Small intestine (tissue), 7 donors: Measurements from ENCODE around the gene DNAH1. TPM values are rescaled to one million over a fixed set of nuclear protein-coding genes. Genes with fewer than 3 reads are reported as not detected.

ENCODE experiments used
- DNase-seq, 2 donors: peaks; one replicate each; pipeline versions ENCODE4 v3.0.0 to v3.0.0-alpha.2; 2013
- FAIRE-seq: peaks from 2 replicates; lab custom pipeline; 2012; peaks lifted over from hg19 to GRCh38; lab: Jason Lieb, UNC
- H3K27ac ChIP-seq, 3 donors: one replicate each; pipeline ENCODE4 v1.5.1; 2013; ENCODE audit warnings: low read length in 2 of 3, mild to moderate bottlenecking in 2 of 3, control low read depth in 1 of 3, inconsistent platforms in 1 of 3, low read depth in 1 of 3, moderate library complexity in 1 of 3
- H3K27me3 ChIP-seq, 3 donors: one replicate each; pipeline ENCODE4 v1.6.1; 2013; ENCODE audit warnings: low read length in 3 of 3, inconsistent platforms in 1 of 3; ENCODE audit not compliant: control insufficient read depth in 3 of 3, insufficient read depth in 3 of 3
- H3K36me3 ChIP-seq, 3 donors: one replicate each; pipeline ENCODE4 v1.6.1; 2013; ENCODE audit warnings: low read length in 3 of 3, inconsistent platforms in 1 of 3, low read depth in 1 of 3, mild to moderate bottlenecking in 1 of 3, moderate library complexity in 1 of 3; ENCODE audit not compliant: control insufficient read depth in 3 of 3, insufficient read depth in 2 of 3
- H3K4me1 ChIP-seq, 3 donors: one replicate each; pipeline ENCODE4 v1.6.1; 2013; ENCODE audit warnings: low read length in 2 of 3, inconsistent platforms in 1 of 3, low read depth in 1 of 3, mild to moderate bottlenecking in 1 of 3, moderate library complexity in 1 of 3; ENCODE audit not compliant: control insufficient read depth in 3 of 3, insufficient read depth in 2 of 3
- H3K4me3 ChIP-seq, 3 donors: one replicate each; pipeline ENCODE4 v1.5.1; 2013; ENCODE audit warnings: low read length in 3 of 3, control low read depth in 1 of 3, inconsistent platforms in 1 of 3, low read depth in 1 of 3, mild to moderate bottlenecking in 1 of 3, moderate library complexity in 1 of 3
- H3K9me3 ChIP-seq, 2 donors: one replicate each; pipeline ENCODE4 v1.6.1; 2013; ENCODE audit warnings: low read depth in 1 of 2, low read length in 1 of 2; ENCODE audit not compliant: control insufficient read depth in 2 of 2, insufficient read depth in 1 of 2
- WGBS, 3 donors: extraction: QIAGEN DNeasy Blood & Tissue Kit; methylation state at CpG; one replicate each; pipeline ENCODE4 v1.1.7; 2013; 5-methylcytosine and 5-hydroxymethylcytosine counted together
- polyA plus RNA-seq, 4 donors: library from polyadenylated mRNA; stranded (reverse) in 3 of 4; unstranded in 1 of 4; fragments of 200-250 nt in 3 of 4; fragments of 120-200 nt in 1 of 4; gene quantifications; one replicate each; pipeline versions ENCODE4 v1.2.1 to v1.2.3, GENCODE V29; 2013
- donor health status: healthy with polysubstance abuse.
- donor health status: control.
- donor health status: control.
- donor health status: Bipolar disorder and iron deficiency.
- donor health status: healthy.

Gene DNAH1
- polyA plus RNA-seq, 4 donors, result 4.3 to 22.6 (median 7.5) TPM

GRCh38 chr3:52357151-52358080, 41.3 kb downstream of the DNAH1 start:
- no peak overlapping the region for H3K27ac ChIP-seq
- H3K4me1 ChIP-seq, result no peaks in the 10 kb centered on the region
- H3K36me3 ChIP-seq, result peaks cover 0 to 98% (median 15%) of the 10 kb centered on the region in 3 donors
- DNase-seq (no peak), FAIRE-seq (no peak)
- WGBS, 3 donors, result 90 to 97% (median 91%) methylated on average over 27 of the region's 27 CpGs
- no peaks in the 10 kb centered on the region for H3K9me3 ChIP-seq
- H3K27me3 ChIP-seq, result no peaks in the 10 kb centered on the region
- no peak overlapping the region for H3K4me3 ChIP-seq

DNA sequence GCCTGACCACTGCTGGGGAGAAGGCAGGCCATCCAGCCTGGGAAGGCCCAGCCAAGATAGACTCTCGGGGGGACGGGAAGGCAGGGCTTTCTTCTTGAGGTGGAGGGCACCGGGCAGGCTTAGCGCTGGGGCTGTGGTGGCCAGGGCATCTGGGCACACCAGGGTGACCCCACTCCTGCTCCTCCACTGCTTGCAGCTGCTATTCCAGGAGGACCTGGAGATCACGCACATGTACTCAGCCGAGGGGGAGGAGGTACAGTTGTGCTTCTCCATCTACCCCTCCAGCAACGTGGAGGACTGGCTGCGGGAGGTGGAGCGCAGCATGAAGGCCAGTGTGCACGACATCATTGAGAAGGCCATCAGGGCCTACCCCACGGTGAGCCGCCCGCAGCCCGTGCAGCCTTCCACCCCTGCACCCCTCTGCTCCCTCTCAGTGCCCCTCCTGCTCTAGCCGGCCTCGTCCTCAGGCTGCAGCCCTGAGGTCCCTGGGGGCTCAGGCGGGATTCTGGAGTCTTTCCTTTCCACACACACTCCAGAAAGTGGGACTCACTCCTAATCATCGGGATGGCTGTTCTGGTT, 42.3 kb downstream of the DNAH1 start:
- no peaks in the 10 kb centered on the region for H3K27me3 ChIP-seq
- H3K27ac ChIP-seq, result no peak overlapping the region
- no peaks in the 10 kb centered on the region for H3K9me3 ChIP-seq
- DNase-seq (no peak), FAIRE-seq (no peak)
- 94 to 96% (median 94%) methylated on average over 17 to 18 of the region's 18 CpGs for WGBS, 3 donors
- H3K4me3 ChIP-seq, result no peak overlapping the region
- H3K4me1 ChIP-seq, result no peaks in the 10 kb centered on the region
- H3K36me3 ChIP-seq, result peaks cover 0 to 98% (median 12%) of the 10 kb centered on the region in 3 donors

- FAIRE-seq, result no peak
- Histone ChIP-seq H3K36me3 (peaks cover 0 to 99% (median 14%) of the 10 kb centered on the region in 3 donors), H3K4me1 (no peaks in the 10 kb centered on the region), H3K4me3 (no peak overlapping the region), H3K27ac (no peak overlapping the region), H3K27me3 (no peaks in the 10 kb centered on the region), H3K9me3 (no peaks in the 10 kb centered on the region)
- DNase-seq, result no peak
- 90 to 94% (median 91%) methylated on average over 11 to 12 of the region's 12 CpGs for WGBS, 3 donors
Measured at GRCh38 chr3:52359116-52359855, 43.2 kb downstream of the DNAH1 start.

DNA sequence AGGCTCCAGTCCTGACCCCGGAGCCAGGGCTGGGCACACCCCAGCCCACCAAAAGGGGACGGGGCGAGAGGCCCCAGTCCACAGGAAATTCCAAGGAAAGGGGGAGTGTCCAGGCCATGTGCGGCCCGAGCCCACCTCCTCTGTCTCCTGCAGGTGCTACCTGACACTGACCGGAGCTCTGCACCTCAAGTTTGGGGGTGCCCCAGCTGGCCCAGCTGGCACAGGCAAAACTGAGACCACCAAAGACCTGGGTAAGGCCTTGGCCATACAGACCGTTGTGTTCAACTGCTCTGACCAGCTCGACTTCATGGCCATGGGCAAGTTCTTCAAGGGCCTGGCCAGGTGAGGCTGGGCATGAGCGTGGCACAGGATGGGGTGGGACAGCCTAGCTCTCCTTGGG, 44.9 kb downstream of the DNAH1 start:
- Histone ChIP-seq H3K4me1 (no peaks in the 10 kb centered on the region), H3K4me3 (no peak overlapping the region), H3K27me3 (no peaks in the 10 kb centered on the region), H3K36me3 (peaks cover 0 to 100% (median 15%) of the 10 kb centered on the region in 3 donors), H3K9me3 (no peaks in the 10 kb centered on the region), H3K27ac (no peak overlapping the region)
- FAIRE-seq, result no peak
- no peak for DNase-seq
- WGBS, 3 donors, result 92 to 97% (median 94%) methylated on average over 9 of the region's 9 CpGs

DNA sequence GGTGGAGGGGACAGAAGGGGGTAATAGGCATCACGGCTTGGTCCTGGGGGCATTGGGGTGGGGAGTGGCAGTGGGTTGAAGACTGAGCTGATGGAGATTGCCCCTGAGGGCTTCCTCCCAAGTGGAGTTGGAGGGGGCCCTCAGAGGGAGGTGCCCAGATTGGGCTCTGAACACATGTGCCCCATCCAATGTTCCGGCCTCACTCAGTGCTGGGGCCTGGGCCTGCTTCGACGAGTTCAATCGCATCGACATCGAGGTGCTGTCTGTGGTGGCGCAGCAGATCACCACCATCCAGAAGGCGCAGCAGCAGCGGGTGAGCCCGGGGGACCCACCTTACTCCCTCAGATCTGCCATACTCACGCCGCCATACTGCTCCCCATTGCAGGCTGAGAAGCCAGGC, 45.3 kb downstream of the DNAH1 start:
- DNase-seq, result no peak
- peaks cover 0 to 99% (median 16%) of the 10 kb centered on the region in 3 donors for H3K36me3 ChIP-seq
- no peak for FAIRE-seq
- H3K27ac ChIP-seq, result no peak overlapping the region
- no peak overlapping the region for H3K4me3 ChIP-seq
- 96 to 97% (median 96%) methylated on average over 13 of the region's 13 CpGs for WGBS, 3 donors
- H3K9me3 ChIP-seq, result no peaks in the 10 kb centered on the region
- H3K27me3 ChIP-seq, result no peaks in the 10 kb centered on the region
- no peaks in the 10 kb centered on the region for H3K4me1 ChIP-seq

DNA sequence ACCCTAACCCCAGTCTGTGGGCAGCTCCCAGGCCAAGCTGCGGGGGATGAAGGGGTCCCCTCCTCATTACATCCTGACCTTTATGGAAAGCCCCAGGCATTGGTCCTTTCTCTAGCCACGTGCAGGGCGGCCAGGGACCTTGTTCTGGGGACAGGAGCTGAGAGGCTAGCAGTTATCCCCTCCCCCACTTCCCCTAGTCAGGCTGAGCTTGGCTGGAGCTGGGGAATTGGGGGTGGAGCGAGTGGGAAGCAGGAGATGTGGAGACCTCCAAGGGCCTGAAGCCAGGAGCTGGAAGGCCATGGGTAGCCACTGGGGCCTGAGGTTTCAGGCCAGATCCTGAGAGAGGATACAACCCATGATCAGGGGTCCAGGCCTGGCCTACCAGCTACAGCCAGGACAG, 45.8 kb downstream of the DNAH1 start:
- peaks cover 3 to 99% (median 20%) of the 10 kb centered on the region in 3 donors for H3K36me3 ChIP-seq
- DNase-seq (no peak), FAIRE-seq (no peak)
- H3K27ac ChIP-seq, result no peak overlapping the region
- WGBS, 3 donors, result 81 to 99% (median 88%) methylated on average over 4 of the region's 4 CpGs
- no peaks in the 10 kb centered on the region for H3K9me3 ChIP-seq
- no peak overlapping the region for H3K4me3 ChIP-seq
- no peaks in the 10 kb centered on the region for H3K4me1 ChIP-seq
- no peaks in the 10 kb centered on the region for H3K27me3 ChIP-seq

- Histone ChIP-seq H3K27me3 (no peaks in the 10 kb centered on the region), H3K36me3 (peaks cover 3 to 96% (median 20%) of the 10 kb centered on the region in 3 donors), H3K27ac (no peak overlapping the region), H3K4me3 (no peak overlapping the region), H3K9me3 (no peaks in the 10 kb centered on the region), H3K4me1 (no peaks in the 10 kb centered on the region)
- FAIRE-seq, result no peak
- 94 to 96% (median 95%) methylated on average over 19 of the region's 19 CpGs for WGBS, 3 donors
- no peak for DNase-seq
Measured at GRCh38 chr3:52364322-52365035, 48.4 kb downstream of the DNAH1 start.

DNA sequence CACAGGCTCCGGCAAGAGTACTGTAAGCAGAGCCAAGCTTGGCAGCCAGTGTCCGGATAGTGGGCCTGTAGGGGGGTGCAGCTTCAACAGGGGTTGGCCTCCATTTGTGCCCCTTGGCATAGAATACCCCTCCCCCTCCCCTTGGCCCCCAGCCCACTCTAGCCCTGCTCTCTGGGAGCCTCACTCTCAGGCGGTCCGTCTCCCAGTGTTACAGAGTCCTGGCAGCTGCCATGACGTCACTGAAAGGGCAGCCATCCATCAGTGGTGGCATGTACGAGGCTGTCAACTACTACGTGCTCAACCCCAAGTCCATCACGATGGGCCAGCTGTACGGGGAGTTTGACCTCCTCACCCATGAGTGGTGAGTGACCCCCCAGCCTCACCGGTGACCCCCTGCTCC, 50.4 kb downstream of the DNAH1 start:
- Histone ChIP-seq H3K9me3 (no peaks in the 10 kb centered on the region), H3K4me1 (no peaks in the 10 kb centered on the region), H3K27me3 (no peaks in the 10 kb centered on the region), H3K27ac (no peak overlapping the region), H3K4me3 (no peak overlapping the region), H3K36me3 (peaks cover 3 to 95% (median 13%) of the 10 kb centered on the region in 3 donors)
- DNase-seq, result no peak
- WGBS, 3 donors, result 87 to 93% (median 92%) methylated on average over 10 of the region's 10 CpGs
- FAIRE-seq, result no peak
